ENCODE results near the gene PAX5. TPM values are rescaled to one million over a fixed set of nuclear protein-coding genes. Genes with fewer than 3 reads are reported as not detected.

PAX5 gene
- polyA plus RNA-seq, 1 donor from 2014 or later: not detected

GRCh38 chr9:36874921-36875320 is 159.1 kb downstream of the PAX5 start:
- no peak overlapping the region for H3K4me2 ChIP-seq (ENCODE audit: low read length)
- H3K27me3 ChIP-seq (ENCODE audit: insufficient read depth, low read depth, low read length): no peaks in the 10 kb centered on the region
- H3F3A ChIP-seq (ENCODE audit: insufficient read depth, low read length, poor library complexity, severe bottlenecking): no peaks in the 10 kb centered on the region
- no peaks in the 10 kb centered on the region for H3K36me3 ChIP-seq (ENCODE audit: insufficient read depth, low read length)
- no peaks in the 10 kb centered on the region for H3K9me3 ChIP-seq (ENCODE audit: low read length)
- H3K9me2 ChIP-seq (ENCODE audit: insufficient read depth, low read length): no peaks in the 10 kb centered on the region
- no peak overlapping the region for H3K9ac ChIP-seq (ENCODE audit: low read length)
- no peak overlapping the region for H3K27ac ChIP-seq (ENCODE audit: low read length)
- H2AFZ ChIP-seq (ENCODE audit: low read depth, low read length): no peak overlapping the region
- H3K79me2 ChIP-seq (replicated peaks; ENCODE audit: insufficient read depth, low read length): no peaks in the 10 kb centered on the region
- H4K20me1 ChIP-seq (ENCODE audit: insufficient read depth): no peaks in the 10 kb centered on the region
- no peak overlapping the region for H3K4me3 ChIP-seq (ENCODE audit: low read length)
- TF ChIP-seq TAF1 (IDR thresholded peaks at IDR 0.05; ENCODE audit: low read depth) (no peak), EZH2 (IDR thresholded peaks at IDR 0.05; ENCODE audit: borderline replicate concordance, insufficient read depth, low read length, poor library complexity, severe bottlenecking) (no peak), MXI1 (conservative IDR thresholded peaks at IDR 0.05; ENCODE audit: poor library complexity, severe bottlenecking) (no peak), REST (IDR thresholded peaks at IDR 0.05; ENCODE audit: borderline replicate concordance) (no peak), SMC3 (conservative IDR thresholded peaks at IDR 0.05; ENCODE audit: poor library complexity) (no peak), RAD21 (conservative IDR thresholded peaks at IDR 0.05) (no peak), CTCF (IDR thresholded peaks at IDR 0.05; ENCODE audit: poor library complexity, severe bottlenecking) (no peak), EP300 (conservative IDR thresholded peaks at IDR 0.05; ENCODE audit: poor library complexity, severe bottlenecking) (no peak), POLR2AphosphoS5 (IDR thresholded peaks at IDR 0.05) (no peak)

- no peaks in the 10 kb centered on the region for H3K36me3 ChIP-seq (ENCODE audit: insufficient read depth, low read length)
Observed at GRCh38 chr9:36874261-36874660, 159.8 kb downstream of the PAX5 start.

More at GRCh38 chr9:36874261-36874660, 159.8 kb downstream of the PAX5 start:
- Histone ChIP-seq H3F3A (ENCODE audit: insufficient read depth, low read length, poor library complexity, severe bottlenecking) (no peaks in the 10 kb centered on the region), H3K9me2 (ENCODE audit: insufficient read depth, low read length) (no peaks in the 10 kb centered on the region), H2AFZ (ENCODE audit: low read depth, low read length) (no peak overlapping the region), H3K4me3 (ENCODE audit: low read length) (no peak overlapping the region), H3K27me3 (ENCODE audit: insufficient read depth, low read depth, low read length) (no peaks in the 10 kb centered on the region), H3K4me2 (ENCODE audit: low read length) (no peak overlapping the region), H3K79me2 (replicated peaks; ENCODE audit: insufficient read depth, low read length) (no peaks in the 10 kb centered on the region), H3K27ac (ENCODE audit: low read length) (no peak overlapping the region), H3K9ac (ENCODE audit: low read length) (no peak overlapping the region), H3K9me3 (ENCODE audit: low read length) (no peaks in the 10 kb centered on the region), H4K20me1 (ENCODE audit: insufficient read depth) (no peaks in the 10 kb centered on the region)
- no peak for TF ChIP-seq RAD21 (conservative IDR thresholded peaks at IDR 0.05)
- no peak for TF ChIP-seq REST (IDR thresholded peaks at IDR 0.05; ENCODE audit: borderline replicate concordance)
- no peak for TF ChIP-seq SMC3 (conservative IDR thresholded peaks at IDR 0.05; ENCODE audit: poor library complexity)
- TF ChIP-seq TAF1 (IDR thresholded peaks at IDR 0.05; ENCODE audit: low read depth): no peak
- no peak for TF ChIP-seq MXI1 (conservative IDR thresholded peaks at IDR 0.05; ENCODE audit: poor library complexity, severe bottlenecking)
- no peak for TF ChIP-seq EP300 (conservative IDR thresholded peaks at IDR 0.05; ENCODE audit: poor library complexity, severe bottlenecking)
- TF ChIP-seq EZH2 (IDR thresholded peaks at IDR 0.05; ENCODE audit: borderline replicate concordance, insufficient read depth, low read length, poor library complexity, severe bottlenecking): no peak
- TF ChIP-seq POLR2AphosphoS5 (IDR thresholded peaks at IDR 0.05): no peak
- TF ChIP-seq CTCF (IDR thresholded peaks at IDR 0.05; ENCODE audit: poor library complexity, severe bottlenecking): no peak
